GM10266 (cell line): ENCODE data around the gene LPP.
"Not testable (repeated sequence)": the region's sequence is repeated elsewhere in the genome, so short reads cannot be mapped to it uniquely, and the experiment has no call there.

Source experiments
- DNase-seq: peaks from one replicate; pipeline ENCODE4 v3.0.0; 2012; ENCODE audit errors: extremely low spot score
- TF ChIP-seq, protein P1 (sequence below): IDR thresholded peaks from 2 replicates; pipeline ENCODE4 v1.5.1; 2012; ENCODE audit warnings: mild to moderate bottlenecking, low read depth; ENCODE audit not compliant: control insufficient read depth, insufficient read depth; ENCODE audit errors: missing control alignments

LPP gene

DNA sequence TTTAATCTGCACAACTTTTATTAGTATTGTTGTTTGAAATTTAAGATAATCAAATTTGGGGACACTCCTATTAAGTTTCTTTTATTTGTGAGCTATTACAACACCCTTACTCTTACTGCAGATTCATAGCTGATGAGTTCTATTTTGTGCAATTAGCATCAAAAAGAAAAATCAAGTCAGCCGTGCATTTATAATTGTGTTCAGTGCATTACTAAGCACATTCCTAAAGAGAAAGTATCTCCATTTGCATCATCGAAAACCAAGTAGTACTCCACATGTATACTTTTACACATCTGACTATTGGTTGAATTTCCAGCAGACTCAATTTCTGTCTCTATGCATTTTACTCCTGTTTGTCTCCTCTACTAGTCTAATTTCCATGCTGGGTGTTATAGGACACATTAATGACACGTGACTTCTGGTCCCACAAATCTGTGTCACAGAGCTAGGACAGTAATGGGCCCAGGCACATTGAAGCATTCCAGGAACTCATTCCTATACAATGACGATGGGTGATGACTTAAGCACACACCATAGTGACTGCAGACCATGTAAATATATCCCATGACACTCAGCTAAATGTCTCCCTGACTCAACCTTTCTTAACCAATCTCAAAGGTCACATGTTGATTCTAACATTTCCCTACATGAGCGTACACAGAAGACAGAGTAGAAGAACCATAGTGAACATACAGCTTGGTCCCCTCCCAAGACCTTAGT lies 477.5 kb downstream of the LPP start:
- no peak for DNase-seq
- TF ChIP-seq, protein P1, sequence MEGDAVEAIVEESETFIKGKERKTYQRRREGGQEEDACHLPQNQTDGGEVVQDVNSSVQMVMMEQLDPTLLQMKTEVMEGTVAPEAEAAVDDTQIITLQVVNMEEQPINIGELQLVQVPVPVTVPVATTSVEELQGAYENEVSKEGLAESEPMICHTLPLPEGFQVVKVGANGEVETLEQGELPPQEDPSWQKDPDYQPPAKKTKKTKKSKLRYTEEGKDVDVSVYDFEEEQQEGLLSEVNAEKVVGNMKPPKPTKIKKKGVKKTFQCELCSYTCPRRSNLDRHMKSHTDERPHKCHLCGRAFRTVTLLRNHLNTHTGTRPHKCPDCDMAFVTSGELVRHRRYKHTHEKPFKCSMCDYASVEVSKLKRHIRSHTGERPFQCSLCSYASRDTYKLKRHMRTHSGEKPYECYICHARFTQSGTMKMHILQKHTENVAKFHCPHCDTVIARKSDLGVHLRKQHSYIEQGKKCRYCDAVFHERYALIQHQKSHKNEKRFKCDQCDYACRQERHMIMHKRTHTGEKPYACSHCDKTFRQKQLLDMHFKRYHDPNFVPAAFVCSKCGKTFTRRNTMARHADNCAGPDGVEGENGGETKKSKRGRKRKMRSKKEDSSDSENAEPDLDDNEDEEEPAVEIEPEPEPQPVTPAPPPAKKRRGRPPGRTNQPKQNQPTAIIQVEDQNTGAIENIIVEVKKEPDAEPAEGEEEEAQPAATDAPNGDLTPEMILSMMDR, result no peak

GRCh38 chr3:188633206-188633605 lies 479.2 kb downstream of the LPP start:
- DNase-seq, result no peak
- TF ChIP-seq, protein P1, result no peak

DNA sequence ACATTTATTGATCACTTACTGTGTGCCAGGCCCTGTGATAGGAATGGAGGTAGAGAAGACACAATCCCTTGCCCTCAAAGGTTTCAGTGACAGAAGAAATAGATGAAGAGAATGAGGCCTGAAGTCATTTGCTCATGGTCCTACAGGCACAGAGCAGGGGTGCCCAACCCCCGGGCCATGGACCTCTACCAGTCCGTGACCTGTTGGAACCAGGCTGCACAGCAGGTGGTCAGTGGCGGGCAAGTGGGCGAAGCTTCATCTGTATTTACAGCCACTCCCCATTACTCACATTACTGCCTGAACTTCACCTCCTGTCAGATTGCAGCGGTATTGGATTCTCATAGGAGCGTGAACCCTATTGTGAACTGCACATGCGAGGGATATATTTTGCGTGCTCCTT lies 480.3 kb downstream of the LPP start:
- no peak for DNase-seq

GRCh38 chr3:188635258-188636042 lies 481.5 kb downstream of the LPP start:
- DNase-seq, result no peak
- TF ChIP-seq, protein P1, result no peak

More for the DNA sequence above, 480.3 kb downstream of the LPP start:
- TF ChIP-seq, protein P1, result no peak

DNA sequence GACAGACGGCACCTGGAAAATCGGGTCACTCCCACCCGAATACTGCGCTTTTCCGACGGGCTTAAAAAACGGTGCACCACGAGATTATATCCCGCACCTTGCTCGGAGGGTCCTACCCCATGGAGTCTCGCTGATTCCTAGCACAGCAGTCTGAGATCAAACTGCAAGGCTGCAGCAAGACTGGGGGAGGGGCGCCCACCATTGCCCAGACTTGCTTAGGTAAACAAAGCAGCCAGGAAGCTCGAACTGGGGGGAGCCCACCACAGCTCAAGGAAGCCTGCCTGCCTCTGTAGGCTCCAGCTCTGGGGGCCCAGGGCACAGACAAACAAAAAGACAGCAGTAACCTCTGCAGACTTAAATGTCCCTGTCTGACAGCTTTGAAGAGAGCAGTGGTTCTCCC lies 482.3 kb downstream of the LPP start:
- not testable (repeated sequence) for DNase-seq

DNA sequence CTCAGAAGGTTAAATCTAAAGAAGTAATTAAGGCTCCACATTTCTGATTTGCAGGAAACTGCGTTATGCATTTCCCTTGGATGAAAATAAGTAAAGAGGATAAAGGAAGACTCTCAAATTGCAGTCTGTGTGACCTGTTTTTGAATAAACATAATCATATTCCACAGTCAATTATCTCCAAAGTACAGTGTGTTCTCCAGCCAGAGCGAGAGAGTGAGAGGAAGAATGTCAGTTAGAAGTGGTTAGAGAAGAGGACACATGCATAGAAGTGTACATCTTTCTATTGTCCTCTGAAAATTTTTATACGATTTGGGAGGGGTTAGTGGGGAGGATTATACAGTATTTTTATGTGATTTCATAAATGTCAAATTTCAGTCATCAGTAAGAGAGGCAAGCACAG lies 487.1 kb downstream of the LPP start:
- TF ChIP-seq, protein P1, result no peak
- DNase-seq, result no peak

DNA sequence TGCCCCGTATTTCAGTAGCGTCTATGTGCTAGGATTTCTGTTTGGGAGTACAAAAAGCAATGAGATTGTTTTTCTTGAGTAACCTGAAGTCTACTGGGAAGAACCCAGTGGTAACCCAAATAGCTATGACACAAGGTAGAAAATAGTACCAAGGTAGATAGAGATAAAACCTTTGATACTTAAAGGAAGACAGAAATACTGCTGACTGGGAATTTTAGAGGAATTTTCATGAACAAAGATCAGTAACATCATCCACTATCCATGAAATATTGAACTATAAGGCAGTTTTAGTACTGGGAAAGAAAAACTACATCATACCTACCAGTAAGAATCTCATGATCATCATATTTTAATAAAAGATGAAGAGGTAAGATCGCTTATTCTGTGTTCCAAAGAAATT lies 489.8 kb downstream of the LPP start:
- TF ChIP-seq, protein P1, result no peak
- no peak for DNase-seq

DNA sequence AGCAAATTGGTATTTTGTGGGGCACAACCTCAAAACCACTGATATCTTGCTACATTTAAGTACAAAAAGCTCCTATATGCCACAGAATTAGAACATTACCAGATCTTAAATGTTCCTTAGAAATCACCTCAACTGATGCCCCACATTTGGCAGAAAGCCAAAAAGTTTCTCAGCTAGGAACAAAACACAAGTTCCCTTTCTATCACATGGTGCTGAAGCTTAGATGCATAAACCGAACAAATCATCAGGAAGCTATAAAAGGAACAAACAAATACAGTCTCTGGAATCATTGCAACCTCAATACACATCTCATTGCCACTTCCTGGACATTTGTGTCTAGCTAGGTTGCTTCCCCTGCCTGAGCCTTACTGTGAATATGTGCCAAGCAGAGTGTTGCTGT lies 492.6 kb downstream of the LPP start:
- TF ChIP-seq, protein P1, result no peak
- no peak for DNase-seq
